ENCODE measurements around the gene GTF3C4.

- TF ChIP-seq POLR2A (IDR thresholded peaks at IDR 0.05) (no peak), CTCF (IDR thresholded peaks at IDR 0.05) (peak in 1 of 6 experiments; percentile 12)
These were observed 3.1 kb downstream of the GTF3C4 start for GRCh38 chr9:132673355-132673754.
